Stimulated activated CD8-positive, alpha-beta memory T cell treated with anti-CD3 and anti-CD28 coated beads, Interleukin-15, amount 100 ng/mL, for 4 hours (primary cell): ENCODE measurements around the gene HTRA3.

ENCODE experiments used
- DNase-seq, 2 donors: peaks; one replicate each; pipeline ENCODE4 v3.0.0-alpha.2; 2020; ENCODE audit warnings: low read depth in 2 of 2

HTRA3 gene

DNA sequence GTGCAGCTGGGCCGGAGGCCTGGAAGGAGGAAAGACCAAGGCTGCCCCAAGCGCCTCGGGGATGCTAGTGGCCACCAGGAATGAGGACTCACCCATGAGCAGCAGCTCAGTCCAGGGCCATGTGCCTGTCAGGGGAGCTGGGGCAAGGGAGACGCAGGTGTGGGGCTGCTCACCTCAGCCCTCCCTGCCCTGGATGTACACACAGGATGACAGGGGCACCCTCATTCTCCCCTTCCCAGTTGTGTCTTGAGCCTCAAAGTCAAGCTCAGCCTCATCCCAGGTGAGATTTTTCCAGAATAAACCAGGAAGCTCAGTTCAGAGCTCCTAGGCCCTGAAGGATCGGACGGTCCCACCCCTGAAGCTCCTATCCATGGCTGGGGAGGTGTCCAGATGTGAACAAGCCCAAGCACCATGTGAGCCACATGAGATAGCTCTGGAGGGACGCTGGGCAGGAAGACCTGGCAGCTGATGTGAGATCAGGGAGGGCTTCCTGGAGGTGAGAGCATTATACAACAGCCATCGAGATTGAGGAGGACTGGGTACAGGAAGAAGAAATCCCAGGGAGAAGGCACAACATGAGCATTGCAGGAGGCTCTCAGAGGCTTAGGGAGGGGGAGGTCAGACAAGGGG is 23.0 kb downstream of the HTRA3 start:
- DNase-seq: no peak

DNA sequence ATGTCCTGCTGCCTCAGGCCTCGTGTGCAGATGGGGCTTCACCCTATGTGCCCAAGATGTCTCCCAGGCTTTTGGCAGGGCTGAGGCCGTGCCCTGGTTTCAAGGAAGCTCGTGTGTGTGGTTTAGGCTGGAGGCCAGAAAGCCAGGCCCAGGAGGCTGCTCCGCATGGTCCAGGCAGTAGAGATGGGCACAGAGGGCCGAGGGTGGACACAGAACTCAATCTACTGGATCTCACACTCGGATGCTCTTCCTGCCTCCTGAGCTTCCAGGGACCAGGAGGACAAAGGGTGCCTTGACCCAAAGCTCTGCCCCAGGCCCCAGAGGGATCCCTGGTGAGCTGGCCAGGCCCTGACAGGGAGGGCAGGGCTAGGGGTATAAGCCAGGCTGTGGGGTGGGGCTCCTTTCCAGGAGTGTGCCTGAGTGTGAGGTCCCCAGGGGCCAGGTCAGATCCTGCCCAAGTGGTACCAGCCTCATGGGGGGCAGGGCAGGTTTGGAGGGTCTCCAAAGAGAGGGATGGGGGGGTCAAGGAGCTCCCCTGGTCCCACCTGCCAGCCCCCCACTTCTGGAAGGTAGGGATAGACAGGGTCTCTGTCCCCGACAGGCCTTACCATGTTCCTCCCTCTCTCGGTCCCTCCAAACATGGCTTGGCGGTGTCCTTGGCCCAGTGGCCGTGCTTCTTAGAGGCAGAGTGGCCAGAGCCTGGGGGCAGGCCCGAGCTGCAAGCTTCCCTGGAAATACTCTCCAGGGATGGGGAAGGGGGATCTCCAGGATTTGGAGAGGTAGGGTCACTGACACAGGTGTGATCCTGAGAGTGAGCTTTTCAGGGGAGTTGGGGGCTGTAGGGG is 23.8 kb downstream of the HTRA3 start:
- DNase-seq: no peak

DNA sequence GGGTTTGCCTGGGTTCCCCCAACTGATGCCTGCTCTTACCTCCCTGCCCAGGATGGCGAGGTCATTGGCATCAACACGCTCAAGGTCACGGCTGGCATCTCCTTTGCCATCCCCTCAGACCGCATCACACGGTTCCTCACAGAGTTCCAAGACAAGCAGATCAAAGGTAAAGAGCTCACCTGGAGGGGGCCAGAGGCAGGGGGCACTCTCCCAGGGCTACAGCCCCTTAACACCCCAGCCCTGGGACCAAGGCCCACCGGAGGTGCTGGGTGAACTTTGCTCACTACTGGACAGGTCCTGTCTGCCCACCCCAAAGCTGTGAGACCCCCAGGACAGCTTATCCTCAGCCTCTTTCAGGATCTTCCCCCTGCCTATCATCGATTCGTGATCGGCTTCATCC is 24.5 kb downstream of the HTRA3 start:
- no peak for DNase-seq

DNA sequence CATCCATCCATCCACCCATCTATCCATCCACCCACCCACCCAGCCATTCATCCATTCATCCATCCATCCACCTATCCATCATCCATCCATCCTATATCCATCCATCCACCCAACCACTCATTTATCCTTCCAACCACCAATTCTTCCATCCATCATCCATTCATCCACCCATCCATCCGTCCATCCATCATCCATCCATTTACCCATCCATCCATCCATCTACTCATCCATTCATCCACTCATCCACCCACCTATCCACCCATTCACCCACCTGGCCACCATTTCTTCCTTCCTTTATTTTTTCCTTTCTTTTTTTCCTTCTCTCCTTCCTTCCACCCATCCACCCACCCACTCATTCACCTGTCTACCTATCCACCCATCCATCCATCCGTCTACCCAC is 25.2 kb downstream of the HTRA3 start:
- DNase-seq: no peak

DNA sequence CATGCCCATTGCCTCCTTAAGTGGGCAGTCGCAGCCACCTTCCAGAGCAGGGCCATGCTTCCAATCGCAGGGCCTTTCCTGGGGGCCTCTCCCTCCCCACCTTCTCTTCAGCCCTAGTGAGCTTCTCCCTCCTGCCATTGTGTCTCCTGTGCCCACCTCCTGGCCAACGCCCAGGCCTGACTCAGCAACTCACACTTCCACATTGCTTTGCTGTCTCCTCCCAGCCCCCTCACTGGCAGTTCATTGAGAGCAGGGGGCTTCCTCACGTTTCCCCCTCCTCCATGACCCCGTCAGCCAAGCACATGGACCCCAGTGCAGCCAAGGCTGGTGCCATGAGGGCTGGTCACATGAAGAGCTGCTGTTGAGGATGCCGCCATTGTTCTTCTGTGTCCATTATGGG is 25.9 kb downstream of the HTRA3 start:
- DNase-seq: no peak

DNA sequence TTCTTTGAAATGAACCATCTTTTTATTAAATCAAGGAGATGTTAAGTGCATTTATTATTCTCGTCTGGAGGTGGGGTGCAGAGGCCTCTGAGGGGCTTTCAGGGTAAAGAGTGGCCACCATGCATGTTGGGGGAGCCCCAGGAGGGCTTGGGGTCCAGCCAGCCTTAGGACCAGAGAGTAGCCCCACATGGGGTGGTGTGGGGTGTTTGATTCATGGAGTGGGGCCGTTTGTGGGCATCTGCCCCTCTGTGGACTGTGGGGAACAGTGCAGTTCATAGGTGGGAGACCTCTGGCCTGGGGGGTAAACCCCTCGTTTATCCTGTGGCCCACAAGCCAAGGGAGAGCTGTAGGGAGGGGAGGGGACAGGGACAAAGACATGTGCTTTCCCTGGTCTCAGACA is 26.9 kb downstream of the HTRA3 start:
- DNase-seq: no peak

DNA sequence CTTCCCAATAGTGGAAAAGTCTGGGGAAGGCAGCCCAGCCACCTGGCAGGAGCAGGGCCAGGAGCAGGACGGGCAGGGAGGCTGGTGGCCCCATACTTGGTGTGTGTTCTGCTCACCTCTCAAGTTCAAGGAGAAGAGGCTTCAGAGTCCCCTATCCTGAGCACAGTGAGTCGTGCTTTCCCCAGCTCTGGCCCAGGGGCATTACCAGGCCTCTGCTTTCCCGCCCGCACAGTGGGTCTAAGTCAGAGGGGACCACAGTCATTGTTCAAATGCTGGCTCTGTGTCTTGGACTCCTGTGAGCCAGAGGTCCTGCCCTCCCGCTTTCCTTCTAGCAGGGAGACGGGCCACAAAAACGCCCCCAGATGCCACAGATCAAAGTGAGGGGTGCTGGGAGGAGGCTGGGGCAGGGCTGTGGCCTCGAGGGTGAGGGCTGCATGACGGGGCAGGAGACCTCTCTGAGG is 27.6 kb downstream of the HTRA3 start:
- DNase-seq: no peak

DNA sequence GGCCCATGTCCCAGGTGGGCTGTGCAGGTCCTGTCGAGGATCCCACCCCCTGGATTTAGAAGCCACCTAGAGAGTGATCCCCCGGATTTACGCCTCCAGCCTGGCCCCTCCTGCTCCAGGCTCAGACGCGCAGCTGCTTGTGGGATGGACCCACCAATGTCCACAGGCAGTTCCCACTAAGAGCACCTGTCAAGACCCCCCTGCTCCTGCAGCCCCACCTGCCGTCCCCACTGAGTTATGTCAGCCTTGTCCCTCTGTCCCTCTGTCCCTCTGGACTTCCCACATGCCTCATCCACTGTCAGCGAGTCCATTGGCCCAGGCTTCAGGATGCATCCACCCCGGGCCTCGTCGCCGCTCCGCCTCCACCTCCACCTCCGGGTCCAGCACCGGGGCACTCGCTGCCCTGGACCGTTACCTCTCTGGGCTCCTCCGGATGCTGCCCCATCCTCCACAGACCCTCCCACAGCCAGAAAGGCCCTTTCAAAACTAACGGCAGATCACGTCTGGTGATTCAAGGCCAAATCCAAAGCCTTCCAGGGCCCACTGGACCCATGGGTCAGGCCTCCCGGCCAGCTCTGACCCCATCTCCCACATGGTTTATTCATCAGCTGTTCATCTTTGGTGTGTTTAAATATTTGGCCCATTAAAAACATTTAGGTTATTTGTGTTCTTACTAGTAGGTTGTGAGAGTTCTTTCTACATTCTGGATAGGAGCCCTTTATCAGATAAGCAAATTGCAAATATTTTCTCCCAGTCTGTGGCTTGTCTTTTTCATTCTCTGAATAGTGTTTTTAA is 28.3 kb downstream of the HTRA3 start:
- no peak for DNase-seq

DNA sequence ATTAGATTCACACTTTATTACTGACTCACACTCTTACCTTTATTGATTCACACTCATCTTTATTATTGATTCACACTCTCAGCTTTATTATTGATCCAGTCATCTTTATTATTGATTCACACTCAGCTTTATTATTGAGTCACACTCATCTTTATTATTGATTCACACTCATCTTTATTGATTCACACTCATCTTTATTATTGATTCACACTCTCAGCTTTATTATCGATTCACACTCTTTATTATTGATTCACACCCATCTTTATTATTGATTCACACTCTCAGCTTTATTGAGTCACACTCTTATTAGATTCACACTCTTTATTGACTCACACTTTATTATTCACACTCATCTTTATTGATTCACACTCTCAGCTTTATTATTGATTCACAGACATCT is 31.3 kb downstream of the HTRA3 start:
- no peak for DNase-seq

DNA sequence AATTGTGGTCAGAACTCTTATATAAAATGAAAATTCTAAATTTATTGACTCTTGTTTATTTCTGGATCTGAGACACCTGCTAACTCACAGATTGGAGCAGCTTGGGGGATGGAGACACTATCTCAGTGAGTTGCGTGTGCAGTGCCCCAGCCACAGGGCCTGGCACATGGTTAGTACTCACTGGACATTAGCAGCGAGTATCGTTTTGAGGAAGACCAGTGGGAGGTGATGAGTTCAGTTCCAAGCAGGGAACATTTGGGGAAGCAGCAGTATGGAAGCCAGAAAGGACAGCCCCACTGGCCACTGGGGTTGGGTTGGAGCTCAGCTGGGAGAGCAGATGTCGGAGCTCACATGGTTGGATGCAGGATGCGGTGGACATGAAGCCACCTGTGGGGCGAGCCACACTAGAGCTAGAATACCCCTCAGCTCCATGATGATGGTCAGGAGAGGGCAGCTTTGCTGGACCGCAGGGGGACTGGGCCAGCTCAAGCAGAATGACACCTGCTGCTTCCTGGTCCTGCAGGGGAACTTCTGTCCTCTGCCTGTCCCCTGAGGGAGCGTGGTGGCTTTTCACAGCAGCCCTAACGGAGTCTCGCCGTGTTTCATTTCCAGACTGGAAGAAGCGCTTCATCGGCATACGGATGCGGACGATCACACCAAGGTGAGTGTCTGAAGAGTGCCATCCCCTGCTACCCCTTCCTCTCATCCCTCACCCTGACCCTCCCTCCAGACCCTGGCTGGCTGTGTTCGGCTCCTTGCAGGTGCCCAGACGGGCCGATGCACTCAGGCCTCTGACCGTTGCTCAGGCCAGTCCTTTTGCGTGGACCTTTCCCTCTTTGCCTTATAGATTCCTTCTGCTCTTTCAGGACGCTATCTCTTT is 32.5 kb downstream of the HTRA3 start:
- DNase-seq: no peak

DNA sequence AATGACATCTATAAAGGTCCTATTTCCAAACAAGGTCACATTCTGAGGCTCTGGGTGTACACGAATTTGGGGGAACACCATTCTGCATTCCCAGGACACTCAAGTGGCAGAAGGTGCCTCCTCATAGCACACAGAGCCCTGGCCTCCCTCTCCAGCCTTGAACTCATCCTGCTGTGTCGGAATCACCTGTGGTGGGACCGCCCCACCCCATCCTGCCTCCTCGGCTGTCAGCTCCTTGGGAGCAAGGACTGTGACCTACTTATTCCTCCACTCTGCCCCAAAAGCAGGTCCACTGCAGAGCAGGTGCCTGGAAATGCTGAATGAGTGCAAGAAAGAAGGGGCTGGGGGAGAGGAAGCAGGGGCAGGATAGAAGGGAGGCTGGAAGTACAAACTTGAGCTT is 33.5 kb downstream of the HTRA3 start:
- no peak for DNase-seq

DNA sequence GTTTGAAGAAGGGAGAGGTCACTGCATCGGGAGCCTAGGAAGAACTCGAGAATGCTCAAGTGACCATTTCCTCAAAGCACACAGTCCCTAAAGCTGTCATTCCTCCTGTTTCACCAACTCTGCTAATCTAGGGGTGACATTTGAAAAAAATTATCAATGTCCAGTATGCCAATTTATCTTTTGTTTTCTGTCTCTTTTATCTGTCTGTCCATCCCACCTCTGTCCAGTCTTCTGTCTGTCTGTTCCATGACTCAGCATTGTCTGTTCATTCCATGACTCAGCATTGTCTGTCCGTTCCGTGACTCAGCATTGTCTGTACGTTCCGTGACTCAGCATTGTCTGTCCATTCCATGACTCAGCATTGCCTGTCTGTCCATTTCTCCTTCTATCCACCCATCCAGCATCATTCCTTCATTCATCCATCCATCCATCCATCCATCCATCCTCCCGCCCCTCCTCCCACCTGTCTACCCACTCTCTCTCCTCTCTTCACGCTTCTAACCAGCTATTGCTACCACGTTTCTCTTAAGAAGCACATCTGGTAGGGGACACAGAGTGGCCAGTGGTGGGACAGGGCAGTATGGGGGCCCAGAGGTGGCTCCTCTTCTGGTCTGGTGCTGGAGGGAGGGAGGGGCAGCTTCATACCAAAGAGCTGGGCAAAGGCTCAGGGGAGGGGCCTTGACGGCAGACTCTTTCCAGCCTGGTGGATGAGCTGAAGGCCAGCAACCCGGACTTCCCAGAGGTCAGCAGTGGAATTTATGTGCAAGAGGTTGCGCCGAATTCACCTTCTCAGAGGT is 34.1 kb downstream of the HTRA3 start:
- DNase-seq: no peak

DNA sequence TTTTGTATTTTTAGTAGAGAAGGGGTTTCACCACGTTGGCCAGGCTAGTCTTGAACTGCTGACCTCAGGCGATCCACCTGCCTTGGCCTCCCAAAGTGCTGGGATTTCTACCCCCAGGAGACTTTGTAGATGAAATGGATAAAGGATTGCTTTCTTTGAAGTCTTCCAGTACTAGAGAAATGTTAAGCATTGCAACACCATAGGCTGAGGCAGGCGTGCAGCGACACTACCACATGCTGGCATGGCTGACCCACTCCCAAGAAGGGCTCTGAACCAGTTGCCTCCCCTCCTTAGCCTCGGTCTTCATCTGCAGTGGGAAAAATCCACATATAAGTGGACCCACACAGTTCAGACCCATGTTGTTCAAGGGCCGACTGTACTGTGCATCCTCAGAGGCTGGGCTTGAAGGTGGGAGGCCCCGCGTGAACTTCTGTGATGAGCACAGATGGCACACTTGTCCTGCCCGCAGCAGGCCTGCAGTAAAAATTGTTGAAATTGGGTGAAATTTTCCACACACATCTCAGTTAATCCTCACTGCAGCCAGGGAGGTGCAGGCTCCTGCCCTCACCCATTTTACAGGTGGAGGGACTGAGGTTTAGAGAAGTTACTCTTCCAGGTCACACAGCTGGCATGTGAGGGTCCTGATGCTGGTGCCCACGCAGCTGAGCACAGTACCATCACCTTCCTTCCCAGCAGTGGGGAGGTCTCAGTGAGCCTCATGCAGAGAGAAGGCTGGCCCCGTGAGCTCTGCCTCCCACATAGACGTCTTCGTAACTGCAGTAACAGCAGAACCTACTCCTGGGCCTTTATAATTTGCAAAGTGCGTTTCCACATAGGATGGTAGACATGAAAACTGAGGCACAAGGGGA is 35.5 kb downstream of the HTRA3 start:
- DNase-seq: no peak

DNA sequence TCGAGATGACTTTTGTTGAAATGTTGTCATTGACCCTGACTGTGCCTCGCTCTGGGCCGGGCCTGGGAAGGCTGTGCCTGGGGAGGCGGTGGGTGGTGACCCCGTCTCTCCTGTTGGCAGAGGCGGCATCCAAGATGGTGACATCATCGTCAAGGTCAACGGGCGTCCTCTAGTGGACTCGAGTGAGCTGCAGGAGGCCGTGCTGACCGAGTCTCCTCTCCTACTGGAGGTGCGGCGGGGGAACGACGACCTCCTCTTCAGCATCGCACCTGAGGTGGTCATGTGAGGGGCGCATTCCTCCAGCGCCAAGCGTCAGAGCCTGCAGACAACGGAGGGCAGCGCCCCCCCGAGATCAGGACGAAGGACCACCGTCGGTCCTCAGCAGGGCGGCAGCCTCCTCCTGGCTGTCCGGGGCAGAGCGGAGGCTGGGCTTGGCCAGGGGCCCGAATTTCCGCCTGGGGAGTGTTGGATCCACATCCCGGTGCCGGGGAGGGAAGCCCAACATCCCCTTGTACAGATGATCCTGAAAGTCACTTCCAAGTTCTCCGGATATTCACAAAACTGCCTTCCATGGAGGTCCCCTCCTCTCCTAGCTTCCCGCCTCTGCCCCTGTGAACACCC is 36.4 kb downstream of the HTRA3 start:
- DNase-seq: no peak

DNA sequence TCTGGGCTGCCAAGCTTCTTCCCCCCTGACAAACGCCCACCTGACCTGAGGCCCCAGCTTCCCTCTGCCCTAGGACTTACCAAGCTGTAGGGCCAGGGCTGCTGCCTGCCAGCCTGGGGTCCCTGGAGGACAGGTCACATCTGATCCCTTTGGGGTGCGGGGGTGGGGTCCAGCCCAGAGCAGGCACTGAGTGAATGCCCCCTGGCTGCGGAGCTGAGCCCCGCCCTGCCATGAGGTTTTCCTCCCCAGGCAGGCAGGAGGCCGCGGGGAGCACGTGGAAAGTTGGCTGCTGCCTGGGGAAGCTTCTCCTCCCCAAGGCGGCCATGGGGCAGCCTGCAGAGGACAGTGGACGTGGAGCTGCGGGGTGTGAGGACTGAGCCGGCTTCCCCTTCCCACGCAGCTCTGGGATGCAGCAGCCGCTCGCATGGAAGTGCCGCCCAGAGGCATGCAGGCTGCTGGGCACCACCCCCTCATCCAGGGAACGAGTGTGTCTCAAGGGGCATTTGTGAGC is 37.0 kb downstream of the HTRA3 start:
- DNase-seq: no peak

DNA sequence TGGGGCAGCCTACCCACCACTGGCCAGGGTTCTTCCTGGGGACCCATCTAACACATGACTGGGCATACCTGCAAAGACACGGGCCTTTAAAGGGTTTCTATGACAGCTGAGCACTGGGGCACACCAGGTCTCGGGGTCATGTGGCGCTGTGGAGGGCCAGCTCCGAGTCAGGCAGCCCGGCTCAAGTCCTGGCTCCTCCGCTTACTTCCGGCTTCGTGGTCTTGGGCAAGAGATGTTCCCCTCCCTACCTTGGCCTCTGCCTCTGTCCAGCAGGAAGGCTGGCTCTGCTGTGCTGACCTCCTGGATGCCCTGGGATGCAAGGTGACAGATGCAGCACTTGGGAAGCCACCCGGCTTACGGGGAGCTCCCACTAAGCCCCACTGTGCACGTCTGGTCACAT is 37.6 kb downstream of the HTRA3 start:
- no peak for DNase-seq

DNA sequence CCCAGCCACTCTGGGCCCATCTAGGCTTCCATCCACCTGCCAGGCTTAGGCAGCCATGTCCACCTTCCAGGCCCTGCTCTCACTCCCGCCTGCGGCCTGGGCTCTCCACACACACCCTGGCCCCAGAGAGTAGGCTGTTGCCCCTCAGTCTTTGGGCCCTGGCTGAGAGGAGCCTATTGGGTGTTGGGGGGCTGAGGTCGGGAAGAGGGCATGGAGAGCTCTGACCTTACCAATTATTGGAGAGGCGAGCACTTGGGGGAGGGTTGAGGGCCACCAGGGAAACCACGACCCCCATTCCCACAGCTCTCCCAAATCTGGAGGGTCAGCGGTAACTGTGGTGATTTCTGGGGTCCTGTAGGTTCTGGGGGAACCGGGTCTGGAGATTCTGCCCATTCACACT is 38.2 kb downstream of the HTRA3 start:
- DNase-seq: no peak

DNA sequence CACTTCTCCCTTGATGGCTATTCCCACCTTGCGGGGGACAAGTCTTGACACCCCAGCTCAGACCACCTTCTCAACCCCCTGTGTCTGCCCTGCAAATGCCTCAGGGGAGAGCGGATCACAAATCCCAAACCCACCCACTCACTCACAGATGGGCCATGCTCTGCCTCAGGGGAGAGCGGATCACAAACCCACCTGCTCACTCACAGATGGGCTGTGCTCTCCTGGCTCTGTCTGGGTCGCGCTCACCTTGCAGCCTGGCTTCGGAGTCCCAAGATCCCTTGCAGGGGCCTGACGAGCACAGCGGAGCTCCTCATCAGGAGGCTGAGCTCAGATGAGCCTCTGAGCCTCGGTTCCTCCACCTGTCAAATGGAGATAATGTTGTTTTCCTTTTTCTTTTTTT is 38.6 kb downstream of the HTRA3 start:
- DNase-seq: no peak
